ENCODE data around the gene CSTPP1. TPM values are rescaled to one million over a fixed set of nuclear protein-coding genes. Genes with fewer than 3 reads are reported as not detected.

The CSTPP1 gene
- total RNA-seq, 4 donors from 2014 or later = 9.8 to 14.3 (median 11.1) TPM

GRCh38 chr11:47161890-47162289, 225.3 kb downstream of the CSTPP1 start:
- ATAC-seq (ENCODE audit: low FRiP score) (no peak), DNase-seq (ENCODE audit: low spot score) (no peak)
- no peak for TF ChIP-seq CTCF (IDR thresholded peaks at IDR 0.05)

- no peak for TF ChIP-seq CTCF (IDR thresholded peaks at IDR 0.05)
- DNase-seq (ENCODE audit: low spot score) (no peak), ATAC-seq (ENCODE audit: low FRiP score) (no peak)
Observed at GRCh38 chr11:47162426-47162825, 225.9 kb downstream of the CSTPP1 start.

- DNase-seq (ENCODE audit: low spot score) (no peak), ATAC-seq (ENCODE audit: low FRiP score) (no peak)
- TF ChIP-seq CTCF (IDR thresholded peaks at IDR 0.05) = no peak
Observed at GRCh38 chr11:47163193-47163592, 226.6 kb downstream of the CSTPP1 start.

- no peak for TF ChIP-seq CTCF (IDR thresholded peaks at IDR 0.05)
Observed at GRCh38 chr11:47163898-47164297, 227.3 kb downstream of the CSTPP1 start.

DNA sequence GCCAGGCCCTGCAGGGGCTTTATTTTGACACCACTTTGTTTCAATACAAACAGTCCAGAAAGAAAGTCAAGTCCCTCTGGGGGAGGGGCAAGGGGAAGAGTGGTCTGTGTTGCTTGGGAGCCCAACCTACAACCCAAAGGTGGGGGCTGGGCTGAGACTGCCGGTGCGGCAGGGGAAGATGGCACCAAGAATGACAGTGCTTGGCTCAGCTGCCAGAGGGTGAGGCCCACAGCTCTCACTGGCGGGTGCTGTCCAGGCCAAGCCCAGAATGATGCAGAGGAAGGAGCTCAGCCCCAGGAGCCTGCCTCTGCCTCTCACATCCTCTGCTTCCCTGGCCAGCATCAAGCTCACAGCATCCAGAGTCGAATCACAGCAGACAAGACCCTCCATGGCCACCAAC, 227.8 kb downstream of the CSTPP1 start:
- DNase-seq (ENCODE audit: low spot score) = no peak
- no peak for ATAC-seq (ENCODE audit: low FRiP score)
- TF ChIP-seq CTCF (IDR thresholded peaks at IDR 0.05) = no peak

More at GRCh38 chr11:47163898-47164297, 227.3 kb downstream of the CSTPP1 start:
- ATAC-seq (ENCODE audit: low FRiP score) (no peak), DNase-seq (ENCODE audit: low spot score) (no peak)

DNA sequence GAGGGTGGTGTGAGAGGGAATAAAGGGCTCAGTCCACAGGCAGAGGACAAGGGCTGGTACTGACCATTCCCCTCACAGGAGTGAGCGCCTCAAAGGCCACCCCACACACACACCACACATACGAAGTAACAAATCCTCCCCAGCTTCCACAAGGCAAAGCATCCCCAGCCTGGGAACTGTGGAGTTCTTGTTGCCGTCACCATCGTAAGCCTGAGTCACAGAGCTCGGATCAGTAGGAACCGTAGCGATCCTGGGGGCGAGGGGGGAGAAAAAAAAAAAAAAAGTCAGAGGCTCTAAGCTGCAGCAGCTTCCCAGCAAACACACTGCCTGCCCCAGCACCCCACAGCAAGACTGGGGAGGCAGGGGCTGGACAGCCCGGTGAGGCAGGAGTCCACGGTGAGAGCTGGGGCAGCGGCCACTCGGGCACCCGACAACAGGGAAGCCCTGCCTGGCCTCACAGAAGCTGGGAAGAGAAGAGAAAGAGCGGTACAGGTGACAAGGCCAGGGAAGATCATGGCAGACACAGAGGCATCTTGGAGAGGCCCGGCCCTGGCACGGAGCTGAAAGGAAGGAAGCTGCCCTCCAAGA, 228.8 kb downstream of the CSTPP1 start:
- DNase-seq (ENCODE audit: low spot score) = no peak
- TF ChIP-seq CTCF (IDR thresholded peaks at IDR 0.05) = no peak
- no peak for ATAC-seq (ENCODE audit: low FRiP score)

GRCh38 chr11:47166368-47166767, 229.8 kb downstream of the CSTPP1 start:
- no peak for TF ChIP-seq CTCF (IDR thresholded peaks at IDR 0.05)
- ATAC-seq (ENCODE audit: low FRiP score) = no peak

More at GRCh38 chr11:47166368-47166767, 229.8 kb downstream of the CSTPP1 start:
- DNase-seq (ENCODE audit: low spot score) = no peak
